Stimulated activated memory B cell treated with anti-CD40 and anti-IgM and Interleukin-4, amounts not matched to agents 10 μg/mL and 1 μg/mL and 100 μg/mL, for 72 hours (primary cell): ENCODE data around the gene VPS37C.

Experiments used
- ATAC-seq: fragments of 150-1000 bp; cut with Tn5 transposase; 2 replicates; pipeline ENCODE4 v1.10.0; 2021
- H3K27ac Mint-ChIP-seq: one replicate; pipeline ENCODE4 v1.8.0; 2022; ENCODE audit warnings: mild to moderate bottlenecking, mixed read lengths
- H3K27me3 Mint-ChIP-seq: one replicate; pipeline ENCODE4 v1.8.0; 2022; ENCODE audit warnings: mixed read lengths
- H3K36me3 Mint-ChIP-seq: one replicate; pipeline ENCODE4 v1.8.0; 2022; ENCODE audit warnings: mixed read lengths
- H3K4me1 Mint-ChIP-seq: one replicate; pipeline ENCODE4 v1.8.0; 2022; ENCODE audit warnings: mixed read lengths
- H3K4me3 Mint-ChIP-seq: one replicate; pipeline ENCODE4 v1.8.0; 2022; ENCODE audit warnings: mild to moderate bottlenecking, moderate library complexity, mixed read lengths
- H3K9me3 Mint-ChIP-seq: one replicate; pipeline ENCODE4 v1.8.0; 2022; ENCODE audit warnings: mixed read lengths

VPS37C gene

DNA sequence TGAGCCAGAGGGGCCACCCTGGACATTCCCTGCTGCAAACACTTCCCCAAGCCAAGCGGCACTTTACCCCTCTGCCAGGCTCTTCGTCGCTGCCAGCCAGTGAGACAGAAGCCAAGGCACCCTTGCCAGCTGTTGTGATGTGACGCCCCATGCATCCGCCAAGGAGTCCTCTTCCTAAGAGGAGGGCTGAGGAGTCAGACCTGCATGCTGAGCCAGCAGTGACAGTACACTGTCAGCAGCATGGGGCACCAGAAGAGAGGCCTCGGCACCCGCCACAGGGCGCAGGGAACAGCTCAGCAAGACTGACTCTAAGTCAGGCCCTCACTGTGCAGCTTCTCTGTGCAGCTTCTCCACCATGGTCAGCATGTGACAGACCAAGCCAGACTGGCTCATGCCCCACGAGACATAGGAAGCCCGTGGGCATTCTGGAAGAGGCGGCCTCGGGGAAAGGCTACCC, 26.4 kb downstream of the VPS37C start:
- peaks cover 3% of the 10 kb centered on the region for H3K9me3 Mint-ChIP-seq
- H3K36me3 Mint-ChIP-seq: peaks cover 38% of the 10 kb centered on the region
- ATAC-seq: no peak
- H3K4me3 Mint-ChIP-seq: no peak overlapping the region
- no peaks in the 10 kb centered on the region for H3K27me3 Mint-ChIP-seq
- H3K4me1 Mint-ChIP-seq: peaks cover 27% of the 10 kb centered on the region
- H3K27ac Mint-ChIP-seq: no peak overlapping the region

DNA sequence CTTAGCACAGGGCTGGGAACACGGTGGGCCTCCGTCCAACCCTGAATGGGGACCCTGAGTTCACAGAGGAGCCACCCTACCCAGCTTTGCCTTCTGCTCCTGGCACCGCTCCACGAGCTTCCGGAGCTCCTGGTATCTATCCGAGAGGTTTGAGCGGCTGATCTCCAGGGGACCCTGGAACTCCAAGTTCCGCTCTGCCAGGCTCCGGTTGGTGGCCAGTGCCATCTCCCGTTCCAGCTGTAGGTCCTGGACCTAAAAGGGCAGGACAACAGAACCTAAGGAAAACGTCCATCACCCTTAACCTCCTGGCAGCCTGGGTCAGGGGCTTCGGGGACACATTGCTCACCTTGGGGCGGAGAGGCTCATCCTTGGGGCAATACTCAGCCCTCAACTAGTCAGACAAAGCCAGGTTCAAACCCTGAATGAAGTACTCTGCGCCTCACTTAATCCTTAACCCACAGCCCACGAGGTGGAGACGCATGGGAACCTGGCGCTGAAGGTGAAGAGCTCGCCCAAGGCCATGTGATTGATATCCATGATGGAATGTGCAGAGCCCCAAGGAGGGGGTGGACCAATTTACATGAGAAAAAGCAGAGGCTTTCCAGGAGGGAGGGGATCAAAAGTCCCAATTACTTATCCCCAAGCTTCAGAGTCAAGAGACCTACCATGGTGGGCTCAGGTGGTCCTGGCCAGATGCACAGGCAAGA, 27.1 kb downstream of the VPS37C start:
- H3K9me3 Mint-ChIP-seq: peaks cover 3% of the 10 kb centered on the region
- no peak overlapping the region for H3K27ac Mint-ChIP-seq
- ATAC-seq: no peak
- H3K4me1 Mint-ChIP-seq: peaks cover 24% of the 10 kb centered on the region
- H3K27me3 Mint-ChIP-seq: no peaks in the 10 kb centered on the region
- peaks cover 38% of the 10 kb centered on the region for H3K36me3 Mint-ChIP-seq
- no peak overlapping the region for H3K4me3 Mint-ChIP-seq

DNA sequence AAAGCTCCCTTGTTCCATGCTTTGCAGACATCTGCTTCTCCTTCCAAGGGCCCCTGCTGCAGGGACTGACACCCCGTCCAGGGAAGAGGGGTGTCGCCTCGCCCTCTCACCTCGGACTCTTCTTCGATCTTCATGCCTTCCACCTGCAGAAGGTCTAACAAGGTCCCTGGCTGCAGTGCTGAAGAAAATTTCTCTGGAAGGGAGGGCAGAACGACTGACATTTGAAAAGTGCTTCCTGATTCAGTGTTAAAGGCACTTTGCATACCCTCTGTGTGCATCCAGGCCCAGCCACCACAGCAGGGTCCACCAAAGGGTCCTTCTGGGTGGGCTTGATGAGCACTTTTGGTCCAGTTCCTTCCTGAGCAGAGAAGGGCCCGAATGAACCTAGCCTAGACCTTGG, 28.1 kb downstream of the VPS37C start:
- H3K27me3 Mint-ChIP-seq: no peaks in the 10 kb centered on the region
- no peak overlapping the region for H3K27ac Mint-ChIP-seq
- ATAC-seq: no peak

DNA sequence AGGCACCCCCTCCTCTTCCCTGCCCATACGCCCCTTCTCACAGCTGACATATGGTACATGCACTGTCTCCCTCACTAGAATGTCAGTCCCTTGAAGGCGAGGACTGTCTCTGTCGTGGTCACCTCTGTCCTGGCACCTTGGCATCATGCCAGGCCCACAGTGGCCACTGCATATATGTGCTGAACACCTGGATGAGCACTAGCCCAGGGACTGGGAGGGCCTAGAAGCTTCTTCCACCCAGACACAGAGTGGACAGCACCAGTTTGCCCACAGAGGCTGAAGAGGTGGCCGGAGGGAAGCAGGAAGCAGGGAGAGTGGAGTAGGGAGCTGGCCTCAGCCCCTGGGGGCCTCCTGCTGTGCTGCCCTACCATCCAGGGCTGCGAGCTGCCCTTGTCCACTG, 28.6 kb downstream of the VPS37C start:
- no peak overlapping the region for H3K27ac Mint-ChIP-seq
- no peak overlapping the region for H3K4me3 Mint-ChIP-seq
- H3K36me3 Mint-ChIP-seq: peaks cover 25% of the 10 kb centered on the region
- peaks cover 3% of the 10 kb centered on the region for H3K9me3 Mint-ChIP-seq
- peaks cover 15% of the 10 kb centered on the region for H3K4me1 Mint-ChIP-seq
- ATAC-seq: no peak
- no peaks in the 10 kb centered on the region for H3K27me3 Mint-ChIP-seq

More for the DNA sequence above, 28.1 kb downstream of the VPS37C start:
- H3K4me3 Mint-ChIP-seq: no peak overlapping the region
- peaks cover 3% of the 10 kb centered on the region for H3K9me3 Mint-ChIP-seq
- peaks cover 30% of the 10 kb centered on the region for H3K36me3 Mint-ChIP-seq
- peaks cover 16% of the 10 kb centered on the region for H3K4me1 Mint-ChIP-seq

DNA sequence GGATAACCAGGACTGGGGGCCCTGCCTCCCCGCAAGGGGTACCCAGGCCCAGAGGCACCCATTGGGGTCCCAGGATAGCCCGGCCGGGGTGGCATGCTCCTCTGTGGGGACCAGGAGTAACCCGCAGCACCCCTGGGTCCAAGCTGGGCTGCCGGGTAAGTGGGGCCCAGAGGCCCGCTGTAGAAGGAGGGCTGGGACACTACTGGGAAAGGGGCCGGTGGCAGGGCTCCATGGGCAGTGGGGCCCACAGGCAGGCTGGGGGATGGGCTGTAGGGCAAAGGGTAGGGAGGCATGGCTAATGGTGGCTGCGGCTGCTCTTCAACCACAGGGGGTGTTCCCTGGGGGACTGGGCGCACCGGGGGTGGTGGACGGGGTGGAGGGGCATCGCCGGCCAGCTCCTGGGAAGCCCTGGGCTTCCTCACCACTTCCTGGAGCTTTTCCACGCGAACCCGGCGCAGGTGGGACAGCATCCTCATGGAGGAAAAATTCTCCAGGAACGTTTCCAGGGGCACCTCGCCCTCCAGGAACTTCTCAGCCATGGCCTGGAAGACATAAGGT, 29.1 kb downstream of the VPS37C start:
- Mint-ChIP-seq H3K36me3 (peaks cover 20% of the 10 kb centered on the region), H3K27me3 (no peaks in the 10 kb centered on the region), H3K4me1 (peaks cover 9% of the 10 kb centered on the region), H3K4me3 (no peak overlapping the region), H3K9me3 (peaks cover 2% of the 10 kb centered on the region), H3K27ac (no peak overlapping the region)
- peak; percentile 2 for ATAC-seq

DNA sequence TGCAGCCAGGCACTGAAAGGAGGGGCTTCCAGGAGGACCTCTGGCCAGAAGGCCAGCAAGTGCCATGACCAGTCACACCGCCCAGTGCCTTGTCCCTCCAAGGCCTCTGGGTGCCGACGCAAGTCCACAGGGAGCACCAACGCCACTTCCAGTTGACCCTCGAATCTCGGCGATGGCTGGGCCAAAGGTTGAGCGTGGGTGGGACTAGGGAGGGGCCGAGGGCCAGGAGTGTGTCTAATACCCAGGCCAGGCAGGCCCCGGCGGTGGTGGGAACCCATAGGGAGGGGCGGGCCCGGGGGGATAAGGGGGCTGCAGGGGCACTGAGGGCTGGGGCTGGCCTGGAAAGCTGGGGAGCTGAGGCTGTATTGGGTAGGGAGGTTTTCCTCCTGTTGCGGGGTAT, 29.6 kb downstream of the VPS37C start:
- no peak overlapping the region for H3K4me3 Mint-ChIP-seq
- no peak for ATAC-seq
- no peak overlapping the region for H3K27ac Mint-ChIP-seq
- H3K9me3 Mint-ChIP-seq: no peaks in the 10 kb centered on the region
- no peaks in the 10 kb centered on the region for H3K27me3 Mint-ChIP-seq
- peaks cover 7% of the 10 kb centered on the region for H3K4me1 Mint-ChIP-seq
- peaks cover 15% of the 10 kb centered on the region for H3K36me3 Mint-ChIP-seq

DNA sequence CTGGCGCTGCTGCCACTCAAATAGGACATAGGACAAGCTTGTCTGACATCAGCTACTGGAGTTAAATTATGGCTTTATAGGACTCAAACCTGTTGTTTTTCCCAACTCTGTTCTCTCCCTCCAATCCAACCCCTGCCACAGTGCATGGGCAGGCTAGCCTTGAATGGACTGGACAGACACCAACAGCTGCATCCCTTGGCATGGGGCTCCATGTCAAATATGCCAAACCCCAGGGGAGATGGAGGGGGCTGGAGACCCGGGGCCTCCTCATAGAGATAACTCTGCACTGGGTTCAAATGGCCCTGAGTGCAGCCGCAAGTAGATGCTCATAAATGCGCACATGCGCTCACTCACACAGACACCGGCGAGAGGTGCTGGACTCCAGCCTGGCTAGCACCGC, 30.0 kb downstream of the VPS37C start:
- H3K27ac Mint-ChIP-seq: no peak overlapping the region
- peaks cover 11% of the 10 kb centered on the region for H3K36me3 Mint-ChIP-seq
- H3K9me3 Mint-ChIP-seq: no peaks in the 10 kb centered on the region
- ATAC-seq: no peak
- no peak overlapping the region for H3K4me3 Mint-ChIP-seq
- H3K4me1 Mint-ChIP-seq: peaks cover 7% of the 10 kb centered on the region
- H3K27me3 Mint-ChIP-seq: no peaks in the 10 kb centered on the region

DNA sequence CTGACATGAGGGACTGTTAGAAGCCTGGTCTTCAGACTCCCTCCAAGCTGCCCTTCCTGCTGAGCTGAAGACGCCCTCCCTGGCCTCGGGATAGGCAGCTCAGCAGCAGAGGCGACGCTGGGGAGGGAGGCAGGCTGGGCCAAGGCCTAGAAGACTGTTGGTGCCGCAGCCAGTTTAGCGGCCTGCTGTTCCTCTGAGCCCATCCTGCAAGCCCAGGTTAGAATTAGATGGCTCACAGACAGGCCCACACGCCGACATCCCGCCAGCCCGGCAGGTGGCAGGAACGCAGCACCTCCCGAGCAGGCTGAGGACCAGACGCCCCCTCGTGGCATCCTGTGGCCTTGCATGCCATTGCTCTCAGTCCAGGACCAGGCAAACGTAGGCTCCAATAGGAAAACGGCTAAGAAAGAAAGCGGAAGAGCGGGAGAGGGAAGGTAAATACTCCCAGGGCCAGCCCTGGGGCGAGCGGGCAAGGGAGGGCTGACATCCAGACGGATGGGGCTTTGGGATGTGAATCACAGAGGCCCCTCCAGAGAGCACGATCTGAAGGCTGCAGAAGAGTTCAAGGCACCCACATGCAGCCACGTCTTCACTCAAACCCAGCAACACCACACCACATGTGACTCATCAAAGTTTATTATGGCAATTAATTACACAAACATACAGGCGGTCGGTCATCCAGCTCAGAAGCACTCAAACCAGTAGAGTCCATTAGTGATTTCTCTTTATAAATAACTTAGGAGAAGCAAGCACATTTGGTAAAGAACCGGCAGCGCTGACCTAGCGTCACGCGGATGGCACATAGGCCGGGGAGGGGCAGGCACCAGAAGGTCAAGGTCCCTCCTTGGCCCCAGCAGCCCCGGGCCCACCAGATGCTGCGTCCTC, 31.3 kb downstream of the VPS37C start:
- H3K4me1 Mint-ChIP-seq: peaks cover 7% of the 10 kb centered on the region
- peak overlapping the region; percentile 10 for H3K27ac Mint-ChIP-seq

DNA sequence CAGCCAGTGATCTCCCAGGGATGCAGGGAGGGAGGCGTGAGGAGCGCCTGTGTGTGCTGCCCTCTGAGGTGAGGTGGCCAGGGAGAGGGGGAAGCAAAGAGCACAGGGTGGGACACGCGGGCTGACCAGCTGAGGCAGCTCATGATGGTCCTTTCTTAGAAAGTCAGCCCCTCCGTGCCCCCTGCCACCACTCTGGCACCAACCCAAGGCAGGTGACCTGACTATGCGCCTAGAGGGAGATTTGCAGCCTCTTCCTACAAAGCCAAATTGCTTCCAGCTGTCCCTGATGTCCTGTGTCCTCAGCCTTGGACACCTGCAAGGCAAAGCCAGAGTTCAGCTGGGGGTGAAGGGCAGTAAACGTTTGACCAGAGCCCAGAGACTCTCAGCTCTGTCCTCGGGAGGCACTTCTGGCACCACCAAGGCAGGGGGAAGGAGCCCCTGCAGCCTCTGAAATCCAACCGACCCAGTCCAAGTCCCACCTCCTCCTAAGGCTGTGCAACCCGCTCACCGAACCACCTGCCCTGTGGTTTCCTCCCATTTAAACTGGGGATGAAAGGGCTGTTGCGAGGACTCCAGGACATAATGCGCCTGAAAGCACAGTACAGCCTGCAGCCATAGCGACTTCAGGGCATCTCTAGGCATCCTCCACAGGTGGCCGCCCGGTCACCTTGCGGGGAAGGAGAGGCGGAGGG, 32.1 kb downstream of the VPS37C start:
- Mint-ChIP-seq H3K36me3 (peaks cover 11% of the 10 kb centered on the region), H3K27me3 (no peaks in the 10 kb centered on the region), H3K27ac (peak overlapping the region; percentile 10), H3K4me1 (peaks cover 7% of the 10 kb centered on the region), H3K9me3 (no peaks in the 10 kb centered on the region), H3K4me3 (no peak overlapping the region)
- no peak for ATAC-seq

More for the DNA sequence above, 31.3 kb downstream of the VPS37C start:
- H3K36me3 Mint-ChIP-seq: peaks cover 11% of the 10 kb centered on the region
- H3K4me3 Mint-ChIP-seq: no peak overlapping the region
- no peaks in the 10 kb centered on the region for H3K9me3 Mint-ChIP-seq
- ATAC-seq: peak; percentile 94
- no peaks in the 10 kb centered on the region for H3K27me3 Mint-ChIP-seq

DNA sequence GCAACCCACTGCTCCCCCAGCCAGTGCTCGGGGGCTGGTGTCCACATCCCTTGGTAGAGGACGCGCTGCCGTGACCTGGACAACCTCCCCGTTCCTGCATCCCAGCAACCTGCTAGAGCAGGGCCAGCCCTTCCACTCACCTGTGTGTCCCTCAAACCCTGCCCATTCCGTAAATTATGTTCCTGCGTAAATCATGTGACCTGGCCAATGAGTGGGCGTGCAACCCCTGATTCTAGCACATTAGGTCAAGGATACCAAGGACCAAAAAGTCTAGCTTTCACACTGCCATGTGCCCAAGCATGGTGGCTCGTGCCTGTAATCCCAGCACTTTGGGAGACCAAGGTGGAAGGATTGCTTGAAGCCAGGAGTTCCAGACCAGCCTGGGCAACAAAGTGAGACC, 33.2 kb downstream of the VPS37C start:
- no peak overlapping the region for H3K27ac Mint-ChIP-seq
- H3K27me3 Mint-ChIP-seq: no peaks in the 10 kb centered on the region
- ATAC-seq: no peak
- H3K9me3 Mint-ChIP-seq: no peaks in the 10 kb centered on the region
- peaks cover 7% of the 10 kb centered on the region for H3K4me1 Mint-ChIP-seq
- H3K4me3 Mint-ChIP-seq: no peak overlapping the region
- peaks cover 8% of the 10 kb centered on the region for H3K36me3 Mint-ChIP-seq

DNA sequence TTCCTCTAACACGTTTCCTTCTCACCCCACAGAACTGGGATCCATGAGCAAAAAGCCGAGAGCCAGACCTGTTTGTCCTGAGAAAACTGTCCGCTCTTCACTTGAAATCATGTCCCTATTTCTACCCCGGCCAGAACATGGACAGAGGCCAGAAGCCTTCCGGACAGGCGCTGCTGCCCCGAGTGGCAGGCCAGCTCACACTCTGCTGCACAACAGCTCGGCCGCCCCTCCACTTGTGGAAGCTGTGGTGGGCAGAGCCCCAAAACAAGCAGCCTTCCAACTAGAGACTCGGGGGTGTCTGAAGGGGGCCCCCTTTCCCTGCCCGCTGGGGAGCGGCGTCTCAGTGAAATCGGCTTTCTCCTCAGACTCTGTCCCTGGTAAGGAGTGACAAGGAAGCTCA, 35.0 kb downstream of the VPS37C start:
- Mint-ChIP-seq H3K4me3 (no peak overlapping the region), H3K27ac (no peak overlapping the region), H3K36me3 (peaks cover 6% of the 10 kb centered on the region), H3K4me1 (peaks cover 7% of the 10 kb centered on the region), H3K9me3 (no peaks in the 10 kb centered on the region), H3K27me3 (no peaks in the 10 kb centered on the region)
- no peak for ATAC-seq

DNA sequence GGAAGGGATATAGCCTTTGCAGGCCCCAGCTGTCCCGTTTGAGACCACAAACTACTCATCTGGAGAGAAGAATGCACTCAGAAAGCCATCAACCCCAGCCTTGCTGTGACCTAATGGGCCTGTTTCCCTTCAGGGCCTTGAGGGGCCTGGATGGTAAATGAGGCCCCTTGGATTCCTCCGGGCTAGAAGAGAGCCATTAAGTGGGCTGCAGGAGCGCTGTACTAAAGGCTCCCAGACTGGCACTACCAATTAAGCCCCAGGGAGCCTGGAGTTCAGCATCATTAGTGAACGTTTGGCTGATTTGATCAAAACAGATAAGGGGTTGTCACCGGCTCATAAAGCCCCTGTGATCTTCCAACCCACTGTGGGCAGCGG, 35.9 kb downstream of the VPS37C start:
- peaks cover 6% of the 10 kb centered on the region for H3K36me3 Mint-ChIP-seq
- H3K9me3 Mint-ChIP-seq: no peaks in the 10 kb centered on the region
- H3K4me1 Mint-ChIP-seq: peaks cover 7% of the 10 kb centered on the region
- no peaks in the 10 kb centered on the region for H3K27me3 Mint-ChIP-seq
- no peak for ATAC-seq
- H3K27ac Mint-ChIP-seq: no peak overlapping the region
- no peak overlapping the region for H3K4me3 Mint-ChIP-seq

DNA sequence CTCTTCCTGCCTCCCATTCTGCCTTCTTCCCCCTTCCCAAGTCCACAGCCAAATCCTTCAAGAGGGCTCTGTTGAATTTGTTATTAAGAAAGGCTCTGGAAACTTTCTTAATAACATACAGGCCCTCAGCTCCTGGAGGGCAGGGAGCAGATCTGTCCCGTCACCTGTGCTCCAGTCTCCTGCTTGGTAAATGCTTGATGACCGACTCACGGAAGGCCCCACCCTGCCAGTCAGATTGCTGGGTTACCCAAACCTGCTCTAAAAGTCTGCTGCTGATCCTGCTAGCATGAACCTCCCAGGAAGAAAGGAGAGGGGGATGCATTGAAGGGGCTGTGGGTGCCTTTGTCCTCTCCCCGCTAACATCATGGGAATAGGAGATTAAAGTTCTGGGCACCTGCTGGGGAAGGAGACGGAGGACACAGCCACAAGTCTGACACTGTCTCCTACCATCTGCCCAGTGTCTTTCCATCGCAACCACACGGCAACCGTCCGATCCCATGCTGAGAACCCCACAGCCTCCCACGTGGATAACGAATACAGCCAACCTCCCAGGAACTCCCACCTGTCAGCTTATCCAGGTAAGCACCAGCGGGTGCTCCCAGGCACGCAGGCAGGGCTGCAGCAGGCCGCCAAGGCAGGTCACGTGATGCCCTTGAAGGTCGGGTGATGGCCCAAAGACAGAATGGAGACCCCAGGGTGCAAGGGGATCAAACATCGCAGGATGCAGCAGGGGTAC, 36.5 kb downstream of the VPS37C start:
- no peak for ATAC-seq
- Mint-ChIP-seq H3K27me3 (no peaks in the 10 kb centered on the region), H3K4me3 (no peak overlapping the region), H3K4me1 (peaks cover 3% of the 10 kb centered on the region), H3K27ac (no peak overlapping the region), H3K9me3 (no peaks in the 10 kb centered on the region), H3K36me3 (peaks cover 6% of the 10 kb centered on the region)

DNA sequence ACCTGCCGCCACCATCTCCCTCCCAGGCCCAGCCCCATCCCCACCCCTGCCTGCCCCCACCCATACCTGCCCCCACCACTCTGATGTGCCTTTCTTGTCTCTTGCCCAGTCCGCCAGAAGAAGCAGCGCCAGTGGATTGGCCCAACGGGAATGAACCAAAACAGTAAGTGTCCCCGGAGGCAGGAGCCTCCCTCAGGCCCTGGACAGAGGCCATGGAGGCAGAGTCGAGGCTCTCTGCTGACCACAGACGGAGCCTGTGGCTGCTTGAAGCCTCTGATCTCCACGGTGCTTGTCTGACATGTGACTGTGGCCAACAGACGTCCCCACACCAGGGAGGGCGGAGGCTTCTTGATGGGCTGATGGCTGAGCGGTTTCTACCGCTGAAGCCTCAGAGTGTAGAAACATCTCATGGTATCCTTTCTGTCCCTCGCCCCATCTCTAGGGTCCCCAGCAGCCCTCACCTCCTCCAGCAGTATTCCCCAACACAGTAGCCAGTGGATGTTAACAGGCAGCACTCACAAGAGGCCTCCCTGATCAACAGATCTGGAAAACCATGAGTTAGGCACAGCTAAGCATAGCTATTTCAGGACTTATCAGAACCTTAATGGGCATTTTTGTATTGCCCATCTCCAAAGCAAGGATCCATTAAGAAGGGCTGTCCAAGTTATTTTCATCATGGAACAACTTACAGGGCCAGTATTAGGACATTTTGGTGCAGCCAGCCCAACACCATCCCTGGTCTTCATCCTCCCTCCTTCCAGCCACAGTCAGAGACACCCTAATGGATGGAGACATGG, 37.3 kb downstream of the VPS37C start:
- H3K4me3 Mint-ChIP-seq: no peak overlapping the region
- H3K27ac Mint-ChIP-seq: no peak overlapping the region
- ATAC-seq: no peak

More for the DNA sequence above, 37.3 kb downstream of the VPS37C start:
- H3K9me3 Mint-ChIP-seq: no peaks in the 10 kb centered on the region
- no peaks in the 10 kb centered on the region for H3K27me3 Mint-ChIP-seq
- peaks cover 6% of the 10 kb centered on the region for H3K36me3 Mint-ChIP-seq
- H3K4me1 Mint-ChIP-seq: no peaks in the 10 kb centered on the region
